Esophagus squamous epithelium (tissue), 4 donors: ENCODE data around the gene SV2B.

Experiments
- CTCF ChIP-seq, 6 experiments: fragments of 450-650 bp in 4 of 6; fragments of 200-600 bp in 2 of 6; sonication (generic) in 2 of 6; IDR thresholded peaks; one replicate each; pipeline ENCODE4 v1.5.1; 2016 to 2019; ENCODE audit warnings: antibody characterized with exemption in 6 of 6, mild to moderate bottlenecking in 4 of 6, moderate library complexity in 4 of 6
- POLR2A ChIP-seq, 4 donors: fragments of 450-650 bp; IDR thresholded peaks; one replicate each; pipeline ENCODE4 v1.6.1; 2017; ENCODE audit warnings: antibody characterized with exemption in 4 of 4, mild to moderate bottlenecking in 4 of 4, moderate library complexity in 3 of 4

GRCh38 chr15:91152896-91153581 lies 53.0 kb downstream of the SV2B start:
- TF ChIP-seq CTCF (IDR thresholded peaks at IDR 0.05) (no peak), POLR2A (IDR thresholded peaks at IDR 0.05) (no peak)
